GM18858 (cell line): ENCODE results near the gene CELF2.

Source experiments
- ATAC-seq: cut with Tn5 transposase; IDR thresholded peaks from one replicate; pipeline ENCODE4 v1.9.1; 2021; ENCODE audit not compliant: unreplicated experiment

The CELF2 gene

DNA sequence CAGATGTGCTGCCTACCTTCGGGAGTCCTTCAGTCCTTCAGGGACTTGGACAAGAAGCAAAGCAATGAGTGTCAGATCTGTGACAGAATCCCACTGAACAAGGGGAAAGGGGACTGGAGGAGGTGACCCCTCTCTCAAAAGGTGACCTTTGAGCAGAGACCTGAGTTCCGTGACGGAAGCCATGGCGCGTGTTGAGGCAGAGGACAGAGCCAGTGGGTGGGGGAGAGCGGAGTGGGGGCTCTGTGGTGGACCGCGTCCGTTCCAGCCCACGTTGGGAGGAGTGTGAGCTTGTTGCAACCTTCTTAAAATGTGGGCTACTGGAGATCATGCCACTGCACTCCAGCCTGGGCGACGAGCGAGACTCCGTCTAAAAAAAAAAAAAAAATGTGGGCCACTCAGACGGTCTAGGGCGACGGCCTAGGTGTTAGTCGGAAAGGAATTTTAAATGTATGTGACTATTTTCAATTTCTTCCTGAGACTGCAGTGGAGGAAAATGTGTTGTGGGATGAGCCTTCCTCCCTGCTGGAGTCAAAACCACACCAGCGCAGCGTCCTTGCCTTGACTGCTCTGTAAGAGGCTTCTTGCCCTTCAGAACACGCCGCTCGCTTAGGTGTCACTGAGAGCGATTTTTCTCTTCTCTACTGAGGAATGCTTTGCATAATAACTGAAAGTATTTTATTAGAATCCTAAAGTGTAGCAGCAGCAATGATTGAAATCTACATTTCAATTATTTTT, 272.7 kb downstream of the CELF2 start:
- ATAC-seq: no peak

DNA sequence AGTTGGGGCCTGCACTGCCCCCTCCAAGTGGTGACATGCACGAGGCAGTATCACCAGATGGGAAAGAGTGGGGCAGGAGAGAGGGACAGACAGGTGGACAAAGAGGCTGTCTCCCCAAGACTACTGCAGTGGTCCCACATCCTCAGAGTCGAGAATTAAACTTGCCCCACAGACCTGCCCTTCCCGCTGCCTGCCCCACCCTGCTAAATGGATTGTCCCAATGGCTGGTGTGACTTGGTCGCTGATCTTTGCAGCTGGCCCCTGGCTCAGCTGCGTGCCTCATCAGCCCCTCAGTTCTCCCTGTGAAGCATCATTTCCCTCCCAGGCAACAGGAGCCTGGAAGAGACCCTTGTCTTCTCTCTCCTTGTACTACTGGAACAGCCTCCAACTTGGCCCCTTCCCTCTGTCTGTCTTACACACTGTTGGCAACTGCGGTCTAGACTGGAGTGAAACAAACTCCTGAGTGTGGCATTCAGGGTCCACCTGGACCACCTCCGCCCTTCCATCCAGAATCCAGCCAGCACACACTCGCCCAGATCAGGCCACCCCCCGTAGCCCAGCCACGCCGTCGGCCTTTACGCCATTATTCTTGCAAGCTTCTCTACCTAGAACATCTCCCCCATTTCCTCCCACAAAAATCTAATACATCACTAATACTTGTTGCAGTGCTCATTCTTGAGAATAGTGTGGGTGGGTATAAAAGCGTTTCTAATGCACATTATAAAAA, 275.1 kb downstream of the CELF2 start:
- ATAC-seq: no peak

DNA sequence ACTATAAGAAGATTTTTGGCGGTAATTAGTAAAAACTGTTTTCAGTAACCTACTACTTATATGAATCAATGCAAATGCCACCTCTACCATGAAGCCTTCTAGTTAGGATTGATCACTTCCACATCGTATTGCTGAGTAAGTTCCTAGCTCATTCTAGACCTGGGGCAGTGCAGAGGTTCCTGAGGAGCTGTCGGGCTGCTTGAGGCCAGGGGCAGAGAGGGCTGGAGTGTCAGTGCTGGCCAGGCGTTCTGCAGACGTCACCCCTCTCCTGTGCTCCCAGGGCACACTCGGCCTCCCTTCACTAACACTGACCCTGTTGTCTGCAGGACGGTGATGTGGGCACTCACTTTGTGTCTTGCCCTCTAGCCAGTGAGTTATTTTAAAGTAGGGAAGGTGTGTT, 275.7 kb downstream of the CELF2 start:
- no peak for ATAC-seq

DNA sequence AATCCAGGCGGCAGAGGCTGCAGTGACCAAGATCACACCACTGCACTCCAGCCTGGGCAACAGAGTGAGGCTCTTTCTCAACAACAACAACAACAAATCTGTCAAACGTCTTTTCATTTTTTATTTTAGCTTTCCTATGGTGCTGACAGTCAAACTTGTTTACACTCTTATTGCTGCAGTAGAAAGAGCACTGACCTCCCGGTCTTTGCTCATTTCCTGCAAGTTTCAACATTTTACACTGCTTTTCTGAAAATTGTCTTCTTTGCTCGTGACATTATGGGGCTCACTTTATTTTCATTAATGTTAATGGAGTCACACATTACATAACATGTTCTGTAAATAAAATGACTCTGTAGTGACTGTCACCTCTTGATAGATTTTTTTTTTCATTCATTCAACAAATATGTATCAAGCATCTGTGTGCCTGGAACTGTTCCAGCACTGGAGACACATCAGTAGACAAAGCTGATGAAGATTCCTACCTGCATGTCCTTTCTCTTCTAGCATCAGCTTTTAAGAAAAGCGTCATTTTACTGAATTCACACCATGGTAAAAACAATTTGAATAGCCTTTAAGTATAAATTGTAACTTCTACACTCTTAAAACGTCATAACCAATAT, 277.3 kb downstream of the CELF2 start:
- no peak for ATAC-seq

DNA sequence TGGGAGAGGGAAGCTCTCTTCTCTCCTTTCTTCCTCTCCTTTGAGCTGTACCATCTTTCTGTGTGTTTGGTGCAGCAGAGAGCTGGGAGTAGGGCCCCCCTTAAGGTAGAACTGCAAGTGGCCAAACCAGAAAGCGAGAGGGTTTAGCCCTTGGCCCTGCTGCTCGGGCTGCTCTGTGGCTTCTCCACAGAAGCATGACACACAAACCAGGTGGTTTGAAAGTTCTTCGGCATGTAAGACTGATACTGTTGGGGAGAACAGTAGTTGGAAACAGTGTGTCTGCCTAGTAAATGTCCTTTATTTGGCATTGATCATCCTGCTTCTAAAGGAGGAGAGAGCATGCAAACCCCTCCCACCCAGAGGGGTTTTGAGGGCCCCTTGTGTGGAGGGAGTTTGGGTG, 277.8 kb downstream of the CELF2 start:
- no peak for ATAC-seq

DNA sequence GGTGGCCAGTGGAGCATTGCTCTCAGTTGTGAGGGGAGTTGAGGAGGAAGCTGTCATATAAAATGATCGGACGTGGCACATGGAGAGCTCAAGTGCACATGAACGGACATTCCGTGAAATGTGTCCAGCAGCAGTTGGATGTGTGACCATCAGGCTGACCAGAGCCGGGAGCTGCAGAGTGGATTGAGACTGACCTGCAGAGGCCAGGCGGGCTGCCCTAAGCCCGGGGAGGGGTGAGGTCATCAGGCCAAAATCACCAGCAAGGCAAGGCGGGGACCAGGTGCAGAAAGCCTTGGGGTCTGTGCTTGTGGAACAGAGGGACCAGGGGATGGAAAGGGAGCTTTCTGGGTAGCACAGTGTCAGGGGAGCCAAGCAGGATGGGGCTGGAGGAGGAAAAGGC, 279.5 kb downstream of the CELF2 start:
- ATAC-seq: no peak

DNA sequence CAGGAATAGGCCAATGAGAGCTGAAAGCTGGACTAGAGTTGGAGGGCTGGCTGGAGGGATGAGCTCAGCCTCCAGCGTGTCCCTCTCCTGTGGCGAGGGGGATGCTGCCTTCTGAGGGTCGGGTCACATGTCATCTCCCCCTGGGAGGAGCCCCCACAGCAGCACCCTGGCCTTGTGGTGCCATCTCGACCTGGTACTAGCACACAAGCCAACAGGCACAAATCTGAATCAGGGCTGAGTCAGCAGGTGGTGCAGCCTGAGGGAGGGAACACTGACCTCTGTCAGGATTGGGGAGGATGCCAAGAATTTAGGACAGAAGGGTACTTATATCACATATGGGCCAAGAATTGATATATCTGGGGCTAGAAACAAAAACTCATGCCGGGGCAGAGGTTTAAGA, 280.4 kb downstream of the CELF2 start:
- ATAC-seq: no peak

DNA sequence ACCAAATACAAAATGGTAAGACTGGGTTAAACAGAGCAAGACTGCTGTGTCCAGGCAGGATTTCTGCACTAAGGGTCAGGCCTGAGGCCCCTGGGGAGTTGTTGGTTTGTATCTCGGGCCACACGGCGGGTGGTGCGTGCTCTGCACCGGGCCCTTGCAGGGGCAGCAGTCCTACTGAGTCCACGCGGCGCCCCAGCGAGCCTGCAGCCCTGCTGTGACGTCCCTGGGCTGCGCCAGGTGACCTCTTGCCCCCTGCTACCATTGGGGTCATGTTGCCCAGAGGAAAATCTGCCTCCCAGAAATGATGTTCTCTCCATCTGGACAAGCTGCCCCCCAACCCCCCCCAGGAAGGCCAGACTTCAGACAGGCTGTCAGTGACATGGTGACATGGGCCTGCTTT, 281.5 kb downstream of the CELF2 start:
- no peak for ATAC-seq

DNA sequence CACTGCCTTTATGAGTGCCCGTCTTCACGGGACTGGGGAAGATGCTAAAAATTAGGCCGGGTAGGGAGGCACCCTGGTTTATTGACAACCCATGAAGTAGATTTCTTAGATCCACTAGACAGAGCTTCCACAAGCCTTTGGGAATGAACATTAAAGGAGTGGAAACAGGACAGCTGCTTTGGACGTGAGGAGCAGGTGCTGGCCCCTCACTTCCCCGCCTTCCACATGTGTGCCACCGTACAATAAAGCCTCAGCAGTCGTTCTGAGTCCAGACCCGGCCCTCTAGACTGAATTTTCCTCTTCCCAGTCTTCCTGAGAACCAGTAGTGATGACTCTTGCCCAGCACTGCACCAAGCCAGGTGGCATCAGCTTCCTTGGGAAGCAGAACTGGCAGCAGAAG, 282.4 kb downstream of the CELF2 start:
- no peak for ATAC-seq

DNA sequence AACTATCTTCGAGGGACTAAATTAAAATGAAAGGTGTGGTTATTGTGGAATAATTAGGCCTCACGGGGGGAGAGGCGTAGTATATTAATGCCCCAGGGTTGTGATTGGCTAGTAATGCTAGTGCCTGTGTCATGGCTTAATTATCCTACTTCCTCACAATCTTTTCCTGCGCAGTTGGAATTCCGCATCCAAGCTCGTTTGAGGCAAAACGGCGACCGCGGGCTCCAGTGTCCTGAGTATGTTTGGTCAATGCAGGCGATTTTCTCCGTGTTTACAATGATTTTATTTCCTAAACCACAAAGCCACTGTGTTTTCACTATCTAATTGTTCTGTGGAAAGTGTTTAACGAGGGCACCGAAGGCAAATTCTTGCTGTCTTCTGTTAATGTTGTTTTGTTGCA, 282.9 kb downstream of the CELF2 start:
- no peak for ATAC-seq

DNA sequence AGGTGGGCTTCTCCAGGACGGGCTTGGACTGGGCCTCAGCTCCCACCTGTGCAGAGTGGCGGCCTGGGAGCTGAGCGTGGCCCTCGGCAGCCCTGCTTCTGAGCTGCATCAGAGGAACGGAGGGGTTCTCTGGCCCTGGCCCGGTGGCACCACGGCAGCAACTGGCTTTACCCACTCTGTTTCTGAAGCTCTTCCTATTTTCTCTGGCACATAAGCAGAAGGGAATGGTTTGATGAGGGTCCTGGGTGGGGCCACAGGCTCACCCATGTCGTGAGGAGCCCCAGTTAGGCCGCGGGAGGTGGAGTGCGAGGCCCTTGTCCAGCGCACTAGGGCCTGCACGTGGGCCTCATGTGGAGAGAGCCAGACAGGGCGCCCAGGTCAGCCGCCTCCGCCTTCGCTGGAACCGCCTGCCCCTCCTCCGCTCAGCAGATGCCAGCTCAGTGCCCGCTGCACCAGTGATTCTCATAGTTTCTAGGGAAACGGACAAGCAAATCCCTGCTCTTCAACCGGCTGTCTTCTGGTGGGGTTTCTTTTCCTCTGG, 284.0 kb downstream of the CELF2 start:
- no peak for ATAC-seq

DNA sequence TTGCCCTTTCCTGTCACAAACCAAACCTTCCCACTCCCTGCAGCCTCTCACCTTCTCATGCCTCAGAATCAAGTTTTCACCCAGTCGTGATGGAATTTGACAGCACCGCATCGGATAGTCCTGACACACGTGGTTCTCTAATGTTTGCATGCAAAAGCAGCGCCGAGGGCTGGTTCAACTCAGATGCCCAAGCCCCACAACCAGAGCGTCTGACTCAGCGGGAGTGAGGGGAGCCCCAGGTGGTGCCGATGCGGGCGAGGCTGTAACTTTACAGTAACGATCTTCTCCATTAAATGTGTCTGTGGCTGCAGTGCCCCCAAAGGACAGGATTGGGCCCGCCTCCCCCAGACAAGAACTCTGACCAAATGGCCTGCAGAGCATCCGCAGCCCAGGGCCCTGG, 284.5 kb downstream of the CELF2 start:
- no peak for ATAC-seq

DNA sequence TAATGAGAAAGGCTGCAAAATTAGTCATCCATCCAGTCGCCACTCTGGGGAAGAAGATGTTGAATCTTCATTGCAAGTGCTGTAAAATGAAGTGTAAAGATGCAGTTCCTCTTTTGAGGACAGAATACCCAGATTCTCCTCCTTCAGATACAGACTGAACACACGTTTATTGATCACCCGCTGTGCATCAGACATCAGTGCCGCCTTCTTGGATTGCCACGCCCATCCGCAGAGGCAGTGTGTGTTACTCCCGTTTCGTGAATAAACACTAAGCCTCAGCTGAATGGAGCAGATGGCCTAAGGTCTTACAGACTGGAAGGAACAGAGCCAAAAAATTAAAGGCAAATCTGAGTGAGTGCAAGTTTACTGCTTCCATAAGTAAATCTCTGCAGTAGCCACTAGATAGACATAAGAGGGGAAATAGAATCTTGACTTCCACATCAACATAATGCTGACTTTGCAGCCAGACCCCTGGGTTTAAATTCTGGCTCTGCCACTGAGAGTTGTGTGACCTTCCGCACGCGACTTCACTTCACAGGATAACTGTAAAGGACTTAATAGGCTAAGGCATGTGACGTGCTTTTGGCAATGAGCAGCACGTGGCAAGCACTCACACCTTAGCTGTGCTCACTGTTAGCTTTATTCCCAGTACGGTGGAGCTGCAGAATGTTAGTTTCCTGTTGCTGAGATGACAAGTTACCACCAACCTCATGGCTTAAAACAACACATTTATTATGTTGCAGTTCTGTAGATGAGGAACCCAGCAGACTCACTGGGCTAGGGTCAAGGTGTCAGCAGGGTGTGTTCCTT, 285.9 kb downstream of the CELF2 start:
- ATAC-seq: no peak

DNA sequence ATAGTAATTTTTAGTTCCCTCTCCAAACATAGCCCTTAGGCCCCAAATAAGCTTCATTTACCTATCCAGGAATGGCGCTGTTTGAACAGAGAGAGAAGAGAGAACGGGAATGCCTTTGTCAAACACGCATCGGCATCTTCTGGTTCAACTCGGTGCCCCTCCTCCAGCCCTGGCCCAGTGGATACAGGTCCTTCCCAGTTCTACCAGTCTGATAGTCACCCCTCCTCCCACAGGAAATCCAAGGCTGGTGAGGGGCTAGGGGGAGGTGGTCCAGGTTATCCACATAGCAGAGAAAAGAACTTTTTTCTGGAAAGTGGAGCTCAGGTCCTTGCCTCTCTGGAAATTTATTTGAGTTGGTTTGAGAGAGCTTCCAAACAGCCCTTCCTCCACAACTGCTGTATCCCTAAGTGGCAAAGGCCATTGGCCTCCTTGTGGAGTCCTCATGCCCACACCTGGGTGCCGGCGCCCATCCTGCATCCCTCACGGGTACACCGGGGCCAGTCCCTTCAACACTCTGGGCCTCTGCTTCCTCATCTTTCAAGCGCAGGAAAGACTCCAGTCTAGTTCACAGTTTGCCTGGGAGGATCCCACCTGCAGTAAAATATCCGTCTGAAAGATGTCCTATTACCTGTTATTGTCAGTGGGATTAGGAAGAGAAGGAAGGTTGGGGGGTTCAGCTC, 287.4 kb downstream of the CELF2 start:
- no peak for ATAC-seq

DNA sequence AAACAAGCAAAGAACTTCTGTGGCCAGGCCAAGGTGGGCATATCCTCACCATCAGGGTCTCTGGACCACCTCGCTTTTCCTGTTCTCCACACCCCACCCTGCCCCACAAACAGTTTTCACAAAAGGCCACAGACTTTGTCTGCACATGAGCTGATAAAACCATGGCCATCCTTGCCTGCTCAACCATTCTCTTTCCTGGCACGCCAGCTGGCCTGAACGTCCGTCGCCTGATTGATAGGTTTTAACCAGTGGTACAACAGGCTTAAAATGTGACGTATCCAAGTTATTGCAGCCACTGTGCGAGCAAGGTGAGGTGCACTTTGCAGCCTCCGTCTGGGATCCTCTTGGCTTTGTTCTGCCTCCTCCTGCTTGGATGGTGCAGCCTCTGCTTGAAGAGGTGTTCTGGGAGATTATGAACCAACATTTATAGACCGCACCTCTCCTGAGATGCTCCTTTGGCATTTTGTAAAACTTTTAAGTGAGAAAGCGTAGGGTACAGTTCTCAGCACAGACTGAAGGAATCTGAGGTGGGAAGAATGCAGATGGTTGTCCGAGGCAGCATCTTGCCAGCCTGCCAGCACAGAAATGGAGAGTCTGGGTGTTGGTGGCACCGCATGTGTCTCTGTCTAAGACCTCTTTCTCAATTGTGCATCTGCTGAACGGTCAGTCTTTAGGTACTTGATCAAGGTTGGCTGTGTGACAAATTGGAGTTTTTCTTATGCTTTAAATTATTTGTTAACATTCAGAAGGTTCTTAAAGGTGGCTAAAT, 288.3 kb downstream of the CELF2 start:
- ATAC-seq: no peak

DNA sequence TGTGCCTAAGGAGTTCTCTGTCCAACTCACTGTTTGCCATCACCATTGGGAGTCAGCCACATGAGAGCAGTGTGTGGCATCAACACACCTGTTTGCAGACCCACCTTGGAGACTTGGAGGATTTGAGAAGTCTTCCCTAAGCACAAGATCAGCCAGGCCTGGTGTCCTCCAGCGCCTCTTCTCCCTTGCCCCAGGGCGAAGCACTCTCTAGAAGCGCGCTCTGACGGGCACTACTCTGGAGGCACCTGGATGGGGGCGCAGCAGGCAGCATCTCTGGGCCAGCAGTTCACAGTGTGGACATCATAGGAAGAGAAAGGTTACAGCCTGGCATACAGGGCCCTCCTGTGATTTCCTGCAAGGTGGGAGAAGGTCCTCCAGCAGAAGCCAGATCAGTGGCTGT, 289.3 kb downstream of the CELF2 start:
- no peak for ATAC-seq

DNA sequence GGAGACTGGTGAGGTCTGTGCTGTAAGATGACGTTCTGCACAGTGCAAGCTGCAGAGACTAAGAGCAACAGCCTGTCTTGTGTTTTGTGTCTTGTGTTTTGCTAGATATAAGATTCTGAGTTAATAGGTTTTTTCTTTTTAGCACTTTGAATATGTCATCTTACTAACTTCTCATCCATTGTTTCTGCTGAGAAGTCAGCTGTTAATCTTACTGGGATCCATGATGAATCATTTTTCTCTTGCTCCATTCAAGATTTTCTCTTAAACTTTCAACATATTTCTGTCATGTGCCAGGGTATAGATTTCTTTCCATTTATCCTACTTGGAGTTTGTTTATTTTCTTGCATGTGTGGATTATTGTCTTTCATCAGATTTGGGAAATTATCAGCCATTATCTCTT, 290.3 kb downstream of the CELF2 start:
- ATAC-seq: no peak

DNA sequence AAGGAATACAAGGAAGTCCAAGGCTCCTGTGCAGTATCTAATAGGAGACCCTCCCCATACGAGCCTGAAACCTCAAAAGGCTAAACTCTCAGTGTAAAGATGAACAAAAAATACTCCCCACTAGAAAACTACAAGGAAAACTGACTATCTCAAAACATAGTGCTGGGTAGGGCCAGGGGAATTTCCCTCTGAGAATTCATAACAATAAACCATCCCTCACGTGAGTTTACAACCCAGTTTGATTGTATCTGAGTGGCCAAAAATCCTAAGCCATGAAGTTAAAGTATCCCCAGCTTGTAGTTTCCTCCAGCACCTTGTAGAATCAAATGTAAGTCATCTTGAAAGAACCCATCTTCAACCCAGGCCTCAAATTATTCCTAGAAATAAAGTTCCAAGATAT, 293.4 kb downstream of the CELF2 start:
- no peak for ATAC-seq

DNA sequence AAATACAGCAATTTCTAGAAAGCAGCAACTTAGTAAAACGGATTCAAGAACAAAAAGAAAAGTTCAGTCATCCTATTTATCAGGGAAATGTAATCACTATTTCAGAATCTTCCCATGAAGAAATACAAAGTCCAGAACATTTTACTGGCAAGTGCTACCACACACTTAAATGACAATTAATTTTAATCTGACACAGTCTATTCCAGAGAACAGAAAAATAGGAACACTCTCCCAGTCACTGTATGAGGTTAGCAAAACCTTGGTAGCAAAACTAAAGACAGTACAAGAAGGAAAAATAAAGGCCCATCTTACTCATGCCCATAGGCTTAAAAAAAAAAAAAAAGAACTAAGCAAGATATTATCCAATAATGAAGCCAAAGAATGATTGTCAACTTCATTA, 295.8 kb downstream of the CELF2 start:
- no peak for ATAC-seq
